A673 (cell line): ENCODE measurements around the gene PRPF6. TPM values are rescaled to one million over a fixed set of nuclear protein-coding genes. Genes with fewer than 3 reads are reported as not detected.
A peak's percentile ranks its signal among the peaks of the same experiment; 100 is the strongest.

Experiments used
- BruUV-seq: library from RNA; stranded (reverse); fragments of 400-500 nt; replicated peaks from 2 replicates; lab custom pipeline; 2021; lab: Mats Ljungman, UMichigan
- CTCF ChIA-PET: fragments of 300-600 bp; sonication (Branson Sonifier 250); formaldehyde crosslinking; loops from one replicate; lab custom pipeline; 2022; ENCODE audit warnings: antibody characterized with exemption; lab: Charles Lee
- POLR2A ChIA-PET: fragments of 300-600 bp; sonication (Branson Sonifier 250); formaldehyde crosslinking; loops from one replicate; lab custom pipeline; 2022; ENCODE audit warnings: antibody characterized with exemption; ENCODE audit not compliant: low non-redundant PET; lab: Charles Lee
- DNase-seq: peaks from one replicate; pipeline ENCODE4 v3.0.0-alpha.2; 2015; ENCODE audit warnings: low spot score
- H3K27ac ChIP-seq: fragments of 200-600 bp; sonication (generic); 2 replicates; pipeline ENCODE4 v1.5.1; 2016; ENCODE audit warnings: mixed run types, low read depth, mild to moderate bottlenecking, mixed read lengths, antibody characterized with exemption, low read length; ENCODE audit not compliant: poor library complexity, severe bottlenecking
- H3K27me3 ChIP-seq: fragments of 200-600 bp; sonication (generic); replicated peaks from 2 replicates; pipeline ENCODE4 v1.6.1; 2017; ENCODE audit warnings: mixed run types, low read depth, mild to moderate bottlenecking, mixed read lengths, antibody characterized with exemption, low read length; ENCODE audit not compliant: insufficient read depth, poor library complexity
- H3K36me3 ChIP-seq: fragments of 200-600 bp; sonication (generic); 2 replicates; pipeline ENCODE4 v1.6.1; 2016; ENCODE audit warnings: mixed run types, mild to moderate bottlenecking, mixed read lengths, antibody characterized with exemption, low read length; ENCODE audit not compliant: insufficient read depth, poor library complexity, severe bottlenecking
- H3K4me1 ChIP-seq: fragments of 200-600 bp; sonication (generic); 2 replicates; pipeline ENCODE4 v1.6.1; 2017; ENCODE audit warnings: mixed run types, mild to moderate bottlenecking, mixed read lengths, antibody characterized with exemption, low read length; ENCODE audit not compliant: insufficient read depth, poor library complexity, severe bottlenecking
- H3K4me3 ChIP-seq: fragments of 200-600 bp; sonication (generic); 2 replicates; pipeline ENCODE4 v1.5.1; 2016; ENCODE audit warnings: low read depth, mixed run types, mild to moderate bottlenecking, mixed read lengths, low read length; ENCODE audit not compliant: poor library complexity, severe bottlenecking
- H3K9me3 ChIP-seq: fragments of 200-600 bp; sonication (generic); 2 replicates; pipeline ENCODE4 v1.6.1; 2016; ENCODE audit warnings: mixed run types, low read depth, mild to moderate bottlenecking, mixed read lengths, antibody characterized with exemption, low read length; ENCODE audit not compliant: poor library complexity, severe bottlenecking
- EZH2 ChIP-seq: fragments of 200-600 bp; sonication (generic); IDR thresholded peaks from 2 replicates; pipeline ENCODE4 v1.6.1; 2017; ENCODE audit warnings: borderline replicate concordance, low read depth, mild to moderate bottlenecking, mixed read lengths, antibody characterized with exemption, low read length; ENCODE audit not compliant: poor library complexity, severe bottlenecking
- intact Hi-C: fragments of 100-400 bp; cut with micrococcal nuclease; formaldehyde crosslinking; loops from one replicate; pipeline ENCODE4 v1.10.0; 2022; ENCODE audit not compliant: unreplicated experiment
- total RNA-seq: library from RNA; stranded (reverse); gene quantifications from 2 replicates; pipeline ENCODE4 v1.2.3, GENCODE V29; 2021
- TF ChIP-seq, protein P1 (sequence below): fragments of 300-800, 200-600 bp; sonication (generic); conservative IDR thresholded peaks from 2 replicates; pipeline ENCODE4 v1.5.1; 2017; ENCODE audit warnings: low read depth, mild to moderate bottlenecking, antibody characterized with exemption, low read length, moderate library complexity, mixed read lengths

Gene PRPF6
- total RNA-seq, 1 experiment from 2014 or later = 86.3 TPM

GRCh38 chr20:63979557-63980316 lies 1.2 kb upstream of the PRPF6 start, which contains the start of gene SAMD10:
Gene SAMD10, minus strand, starts transcription at chr20:63979642. Its CDS starts 175 bp downstream, at chr20:63979467.
- Histone ChIP-seq H3K27ac (peak within 1 kb of the TSS; percentile 94), H3K9me3 (no peaks in the 10 kb centered on the region), H3K4me3 (peak within 1 kb of the TSS; percentile 100), H3K27me3 (no peaks in the 10 kb centered on the region), H3K4me1 (peaks cover 23% of the 10 kb centered on the region), H3K36me3 (peaks cover 12% of the 10 kb centered on the region)
- ChIA-PET CTCF (interaction anchor here (0.5 to 1.0 kb wide), 5 partner anchors 78 to 352 kb away, joined by 3 to 9 read pairs (median 3); no protein-coding TSS in a partner anchor), POLR2A (no interaction called here)
- BruUV-seq = no TSS peak
- intact Hi-C loops = loop anchor here (5.0 to 10.0 kb wide), 2 partner anchors 205 to 442 kb away; partner anchors contain the start of gene PTK6
- DNase-seq = peak; percentile 87
- TF ChIP-seq, protein P1, sequence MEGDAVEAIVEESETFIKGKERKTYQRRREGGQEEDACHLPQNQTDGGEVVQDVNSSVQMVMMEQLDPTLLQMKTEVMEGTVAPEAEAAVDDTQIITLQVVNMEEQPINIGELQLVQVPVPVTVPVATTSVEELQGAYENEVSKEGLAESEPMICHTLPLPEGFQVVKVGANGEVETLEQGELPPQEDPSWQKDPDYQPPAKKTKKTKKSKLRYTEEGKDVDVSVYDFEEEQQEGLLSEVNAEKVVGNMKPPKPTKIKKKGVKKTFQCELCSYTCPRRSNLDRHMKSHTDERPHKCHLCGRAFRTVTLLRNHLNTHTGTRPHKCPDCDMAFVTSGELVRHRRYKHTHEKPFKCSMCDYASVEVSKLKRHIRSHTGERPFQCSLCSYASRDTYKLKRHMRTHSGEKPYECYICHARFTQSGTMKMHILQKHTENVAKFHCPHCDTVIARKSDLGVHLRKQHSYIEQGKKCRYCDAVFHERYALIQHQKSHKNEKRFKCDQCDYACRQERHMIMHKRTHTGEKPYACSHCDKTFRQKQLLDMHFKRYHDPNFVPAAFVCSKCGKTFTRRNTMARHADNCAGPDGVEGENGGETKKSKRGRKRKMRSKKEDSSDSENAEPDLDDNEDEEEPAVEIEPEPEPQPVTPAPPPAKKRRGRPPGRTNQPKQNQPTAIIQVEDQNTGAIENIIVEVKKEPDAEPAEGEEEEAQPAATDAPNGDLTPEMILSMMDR = no peak
- TF ChIP-seq EZH2 = no peak

- peak overlapping the region; percentile 94 for H3K27ac ChIP-seq
- TF ChIP-seq EZH2 = no peak
- TF ChIP-seq, protein P1 = no peak
- peaks cover 17% of the 10 kb centered on the region for H3K36me3 ChIP-seq
- intact Hi-C loops = no loop called here
- no peaks in the 10 kb centered on the region for H3K9me3 ChIP-seq
- ChIA-PET POLR2A (interaction anchor here (0.6 kb wide), 1 partner anchor 16 kb away, joined by 4 read pairs; no protein-coding TSS in a partner anchor), CTCF (interaction anchor here (0.5 to 1.0 kb wide), 8 partner anchors 10 to 1354 kb away, joined by 3 to 9 read pairs (median 3); no protein-coding TSS in a partner anchor)
- BruUV-seq = no TSS peak
- H3K27me3 ChIP-seq = no peaks in the 10 kb centered on the region
- H3K4me3 ChIP-seq = peak overlapping the region; percentile 100
- H3K4me1 ChIP-seq = peaks cover 23% of the 10 kb centered on the region
- no peak for DNase-seq
Observed at GRCh38 chr20:63980317-63980805, 571 bp upstream of the PRPF6 start.

DNA sequence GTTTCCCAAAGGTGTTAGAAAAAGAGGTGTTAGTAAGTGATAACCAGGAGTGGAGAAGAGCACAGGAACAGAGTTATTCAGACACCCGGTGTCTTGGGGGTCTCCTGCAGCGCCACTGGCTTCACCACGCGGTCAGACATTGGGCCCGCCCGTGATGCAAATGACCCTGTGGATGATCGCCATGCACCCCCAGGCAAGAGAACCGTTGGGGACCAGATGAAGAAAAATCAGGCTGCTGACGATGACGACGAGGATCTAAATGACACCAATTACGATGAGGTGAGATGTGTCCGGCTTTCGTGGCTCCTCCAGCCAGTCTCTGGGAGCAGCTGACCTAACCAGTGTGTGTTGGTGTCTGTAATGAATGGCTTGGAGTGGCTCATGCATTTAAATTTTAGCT lies 2.0 kb downstream of the PRPF6 start:
- Histone ChIP-seq H3K27me3 (no peaks in the 10 kb centered on the region), H3K4me1 (peaks cover 21% of the 10 kb centered on the region), H3K27ac (no peak overlapping the region), H3K36me3 (peaks cover 32% of the 10 kb centered on the region), H3K9me3 (no peaks in the 10 kb centered on the region), H3K4me3 (no peak overlapping the region)
- intact Hi-C loops = no loop called here
- CTCF ChIA-PET = no interaction called here
- no TSS peak for BruUV-seq
- DNase-seq = no peak
- TF ChIP-seq, protein P1 = no peak
- POLR2A ChIA-PET = no interaction called here
